Stimulated activated CD8-positive, alpha-beta memory T cell treated with anti-CD3 and anti-CD28 coated beads, Interleukin-12 subunit alpha, Interleukin-12 subunit beta, amount 100 ng/mL, for 24 hours (primary cell): Measurements from ENCODE around the gene URB1.
"Not testable (repeated sequence)": the region's sequence is repeated elsewhere in the genome, so short reads cannot be mapped to it uniquely, and the experiment has no call there.

Source experiments
- DNase-seq: peaks from one replicate; pipeline ENCODE4 v3.0.0-alpha.2; 2020; ENCODE audit errors: extremely low read depth

Gene URB1

DNA sequence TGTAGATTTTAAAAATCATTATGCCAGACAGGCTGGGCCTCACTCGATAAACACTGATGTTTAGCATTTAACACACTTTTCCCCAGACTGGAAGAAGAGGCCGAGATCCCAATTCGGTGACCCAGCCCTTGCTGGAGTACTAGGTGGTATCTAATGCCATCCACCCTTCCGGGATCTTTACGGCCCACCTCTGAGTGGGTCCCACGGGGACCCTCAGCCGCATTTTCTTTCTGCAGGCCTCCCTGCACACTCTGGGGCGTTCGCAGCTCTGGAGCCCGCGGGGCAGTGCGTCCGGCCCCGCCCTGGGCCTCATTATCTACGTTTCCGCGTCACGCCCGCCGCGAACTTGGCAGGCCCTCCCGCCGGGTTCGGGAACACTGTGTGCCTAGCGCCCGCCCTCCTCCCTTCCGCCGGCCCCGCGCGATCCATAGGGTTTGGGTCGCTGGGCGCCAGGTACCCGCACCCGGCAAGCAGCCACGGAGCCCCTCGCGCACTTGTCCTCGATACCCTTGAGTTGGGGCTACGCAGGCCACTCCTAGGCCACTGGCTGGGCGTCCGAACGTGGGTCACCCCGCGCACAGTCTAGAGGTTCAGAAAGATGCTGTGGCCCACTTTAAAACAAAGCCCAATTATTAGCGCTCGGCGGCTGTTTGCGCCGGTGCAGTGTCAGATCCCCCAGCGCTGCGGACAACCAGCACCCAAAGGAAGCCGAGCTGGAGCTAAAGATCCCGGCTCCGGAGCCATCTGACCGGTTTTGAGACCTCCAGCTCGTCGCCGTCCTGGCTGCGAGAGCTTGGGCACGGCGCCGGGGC is 18.7 kb upstream of the URB1 start:
- peak; percentile 45 for DNase-seq

DNA sequence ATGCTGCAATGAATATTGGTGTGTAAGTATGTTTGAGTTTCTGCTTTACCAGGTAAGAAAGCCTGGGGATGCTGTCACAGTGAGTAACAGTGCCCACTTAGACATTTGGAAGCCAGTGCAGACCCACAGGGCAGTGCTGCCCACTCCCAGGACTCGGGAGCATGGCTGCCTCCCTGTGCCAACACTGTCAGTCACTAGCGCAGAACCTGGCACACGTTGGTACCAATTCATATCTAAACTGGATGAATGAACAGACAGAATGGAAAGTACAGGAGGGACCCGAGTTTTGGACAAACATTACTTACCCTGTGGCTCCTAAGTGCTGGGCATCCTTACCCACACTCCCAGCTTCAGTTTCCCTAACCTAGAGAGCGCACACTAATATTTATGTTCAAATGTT is 18.1 kb upstream of the URB1 start:
- DNase-seq, result no peak

DNA sequence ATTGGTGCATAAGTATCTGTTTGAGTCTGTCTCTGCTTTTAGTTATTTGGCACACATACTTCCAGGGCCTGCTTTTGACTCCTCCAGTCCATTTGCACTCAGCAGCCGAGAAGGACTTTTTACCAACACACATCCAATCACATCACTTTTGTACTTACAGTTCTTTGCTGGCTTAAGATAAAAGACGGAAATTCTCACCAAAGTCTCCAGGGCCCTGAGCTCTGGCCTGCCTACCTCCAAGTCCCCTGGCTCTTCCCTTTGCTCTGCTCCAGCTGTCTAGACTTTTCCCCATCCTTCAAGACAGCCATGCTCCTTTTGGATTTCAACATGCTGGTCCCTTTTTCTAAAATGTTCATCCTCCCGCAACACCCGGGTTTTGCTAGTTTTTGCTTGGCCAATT is 17.5 kb upstream of the URB1 start:
- no peak for DNase-seq

DNA sequence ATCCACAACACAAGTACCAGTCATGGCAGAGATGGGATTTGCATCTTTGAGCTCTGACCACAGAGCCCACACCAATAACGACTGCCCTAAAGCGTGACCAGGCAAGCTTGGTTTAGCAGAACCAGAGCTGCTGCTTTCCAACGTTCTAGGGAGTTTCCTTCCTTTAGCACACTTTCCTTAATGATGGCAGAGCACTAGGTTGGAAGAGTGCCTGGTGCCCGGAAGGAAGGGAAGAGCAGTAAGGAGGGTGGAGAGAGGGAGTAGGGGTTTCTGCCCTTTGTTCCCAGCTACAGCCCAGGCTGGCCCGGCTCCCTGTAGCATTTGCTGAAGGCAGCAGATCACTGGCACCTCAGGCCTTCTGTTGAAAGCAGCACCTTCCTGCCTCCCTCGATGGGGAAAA is 13.6 kb upstream of the URB1 start:
- DNase-seq, result no peak

DNA sequence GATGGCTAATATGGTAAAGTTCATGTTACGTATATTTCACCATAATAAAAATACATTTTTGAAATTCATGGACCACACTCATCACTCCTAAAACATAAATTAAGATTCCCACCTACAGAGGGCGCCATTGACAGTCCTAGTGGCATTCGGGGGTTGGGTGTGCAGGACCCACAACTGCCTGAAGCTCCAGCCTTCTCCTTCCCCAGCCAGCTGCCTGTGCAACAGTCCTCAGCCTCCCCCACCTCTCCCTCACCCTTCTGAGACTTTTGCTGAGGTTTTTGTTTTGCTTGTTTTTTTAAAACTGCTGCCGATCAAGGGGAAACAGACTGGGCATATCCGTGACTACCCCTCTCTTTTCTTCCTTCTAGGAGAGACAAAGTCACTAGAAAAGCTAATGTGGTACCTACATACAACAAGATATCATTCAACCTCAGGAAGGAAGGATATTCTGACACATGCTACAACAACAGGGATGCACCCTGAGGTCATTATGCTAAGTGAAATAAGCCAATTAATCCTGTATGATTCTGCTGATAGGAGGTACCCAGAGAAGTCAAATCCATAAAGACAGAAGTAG is 10.5 kb upstream of the URB1 start:
- DNase-seq, result no peak

DNA sequence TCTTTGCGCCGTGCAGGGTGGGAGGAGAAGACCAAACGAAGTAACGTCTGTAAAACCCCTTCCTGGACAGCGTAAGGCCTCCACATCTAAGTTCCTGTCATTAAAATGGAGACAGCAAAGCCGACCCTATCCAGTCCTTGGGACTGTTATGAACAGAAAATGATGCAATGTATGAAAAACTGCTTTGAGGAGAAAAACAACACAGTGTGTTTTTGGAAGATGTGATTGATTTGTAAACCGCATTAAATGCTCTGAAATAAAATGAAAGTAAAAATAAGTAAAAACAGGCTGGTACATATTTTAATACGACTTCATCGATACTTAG is 827 bp upstream of the URB1 start:
- DNase-seq, result no peak

DNA sequence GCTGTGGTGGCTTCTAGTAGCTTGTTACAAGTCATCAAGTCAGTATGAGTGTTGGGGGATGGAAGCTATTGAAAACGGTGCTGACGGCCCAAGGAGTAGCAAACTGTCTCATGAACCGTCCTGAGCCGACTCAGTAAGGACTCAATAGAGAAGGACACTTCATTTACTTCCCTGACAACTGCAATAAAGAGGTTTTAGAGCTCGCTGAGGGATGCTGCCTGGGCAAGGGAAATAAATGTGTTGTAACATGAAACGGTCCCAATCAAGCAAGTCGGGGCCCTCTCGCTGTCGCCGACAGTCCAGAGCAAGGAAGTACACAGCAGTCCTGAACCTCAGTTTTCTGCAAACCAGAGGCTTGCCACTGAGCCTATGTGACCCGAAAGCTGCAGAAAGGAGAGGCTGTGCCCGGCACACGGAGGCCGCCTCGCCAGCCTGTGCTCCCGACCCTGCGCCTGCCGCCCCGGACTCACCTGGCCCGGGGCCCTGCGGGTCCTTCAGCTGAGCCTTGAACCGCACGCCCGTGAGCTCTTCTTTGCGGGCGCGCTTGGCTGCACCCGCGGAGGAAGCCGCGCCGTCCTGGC is 423 bp downstream of the URB1 start:
- DNase-seq, result no peak

DNA sequence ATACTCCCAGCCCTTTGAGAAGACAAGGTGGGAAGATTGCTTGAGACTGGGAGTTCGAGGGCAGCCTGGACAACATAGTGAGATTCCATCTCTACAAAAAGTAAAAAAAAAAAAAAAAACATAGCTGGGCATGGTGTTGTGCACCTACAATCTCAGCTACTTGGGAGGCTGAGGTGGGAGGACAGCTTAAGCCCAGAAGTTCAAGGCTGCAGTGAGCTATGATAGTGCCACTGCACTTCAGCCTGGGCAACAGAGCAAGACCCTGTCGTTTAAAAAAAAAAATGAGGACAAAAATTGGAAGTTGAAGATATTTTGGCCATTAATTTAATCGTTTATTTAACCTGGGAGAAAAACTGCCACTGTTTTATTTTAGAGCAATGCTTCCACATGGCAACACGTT is 1.1 kb downstream of the URB1 start:
- no peak for DNase-seq

DNA sequence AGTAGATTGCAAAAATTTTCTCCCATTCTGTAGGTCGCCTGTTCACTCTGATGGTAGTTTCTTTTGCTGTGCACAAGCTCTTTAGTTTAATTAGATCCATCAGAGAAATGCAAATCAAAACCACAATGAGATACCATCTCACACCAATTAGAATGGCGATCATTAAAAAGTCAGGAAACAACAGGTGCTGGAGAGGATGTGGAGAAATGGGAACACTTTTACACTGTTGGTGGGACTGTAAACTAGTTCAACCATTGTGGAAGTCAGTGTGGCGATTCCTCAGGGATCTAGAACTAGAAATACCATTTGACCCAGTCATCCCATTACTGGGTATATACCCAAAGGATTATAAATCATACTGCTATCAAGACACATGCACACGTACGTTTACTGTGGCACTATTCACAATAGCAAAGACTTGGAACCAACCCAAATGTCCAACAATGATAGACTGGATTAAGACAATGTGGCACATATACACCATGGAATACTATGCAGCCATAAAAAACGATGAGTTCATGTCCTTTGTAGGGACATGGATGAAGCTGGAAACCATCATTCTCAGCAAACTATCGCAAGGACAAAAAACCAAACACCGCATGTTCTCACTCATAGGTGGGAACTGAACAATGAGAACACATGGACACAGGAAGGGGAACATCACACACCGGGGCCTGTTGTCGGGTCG is 2.1 kb downstream of the URB1 start:
- not testable (repeated sequence) for DNase-seq

DNA sequence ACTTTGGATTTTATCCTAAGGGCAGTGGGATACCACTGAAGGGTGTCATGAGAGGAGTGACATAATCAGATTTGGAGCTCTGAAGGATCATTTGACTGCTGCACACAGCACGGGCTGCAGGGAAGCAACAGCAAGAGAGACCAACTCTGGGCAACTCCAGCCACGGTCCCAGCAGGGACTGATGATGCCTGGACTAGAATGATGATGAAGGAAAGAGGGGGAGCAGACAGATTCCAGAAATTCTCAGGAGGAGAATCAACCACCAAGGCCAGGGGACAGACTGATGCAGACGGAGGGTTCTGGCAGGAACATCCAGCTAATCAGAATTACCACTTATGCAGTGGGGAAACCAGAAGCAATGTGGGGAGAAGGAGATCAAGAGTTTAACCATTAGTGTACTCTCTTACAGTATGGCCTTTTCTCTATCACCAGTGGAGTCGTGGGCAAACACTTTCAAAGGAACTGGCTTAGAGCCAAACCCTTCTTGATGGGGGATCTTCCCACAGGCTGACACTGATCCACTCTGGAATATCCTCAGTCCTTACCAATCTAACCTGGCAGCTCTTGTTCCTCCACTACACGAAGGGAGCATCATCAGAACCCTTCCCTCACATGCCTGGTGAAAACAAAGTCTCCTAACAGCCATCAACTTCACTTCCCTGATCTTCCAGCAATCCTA is 3.3 kb downstream of the URB1 start:
- no peak for DNase-seq

DNA sequence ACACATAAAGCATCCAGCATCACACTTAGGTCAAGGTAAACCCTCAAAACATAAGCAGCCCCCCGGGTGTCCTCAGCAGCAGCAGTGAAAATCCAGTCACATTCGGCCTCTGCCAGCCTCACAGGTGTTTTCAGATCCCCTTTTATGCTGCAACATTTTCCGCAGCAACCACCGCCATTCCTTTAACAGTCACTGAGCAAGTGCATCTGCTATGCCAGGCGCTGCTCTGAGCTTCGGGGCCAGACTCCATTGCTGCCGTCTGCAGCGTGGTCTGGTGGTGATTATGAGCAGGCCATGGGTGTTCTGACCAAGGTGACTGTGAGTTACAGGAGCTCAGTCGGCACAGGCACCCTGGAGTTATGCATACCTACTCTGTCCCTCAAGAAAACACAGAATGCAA is 4.5 kb downstream of the URB1 start:
- DNase-seq, result no peak

DNA sequence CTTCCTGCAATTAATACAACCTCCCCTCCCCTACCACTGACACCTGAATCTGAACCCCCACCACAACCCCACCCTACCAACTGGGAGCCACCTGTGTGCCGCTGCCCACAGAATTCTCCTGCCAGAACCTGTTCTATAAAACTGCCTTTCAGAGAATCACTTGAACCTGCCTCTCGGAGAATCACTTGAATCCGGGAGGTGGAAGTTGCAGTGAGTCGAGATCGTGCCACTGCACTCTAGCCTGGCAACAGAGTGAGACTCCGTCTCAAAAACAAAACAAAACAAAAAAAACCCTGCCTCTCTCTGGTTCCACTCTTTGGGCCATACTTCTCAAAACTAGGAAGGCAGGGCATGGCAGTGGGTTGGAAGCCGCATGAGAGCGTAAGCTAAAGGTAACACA is 5.7 kb downstream of the URB1 start:
- no peak for DNase-seq

DNA sequence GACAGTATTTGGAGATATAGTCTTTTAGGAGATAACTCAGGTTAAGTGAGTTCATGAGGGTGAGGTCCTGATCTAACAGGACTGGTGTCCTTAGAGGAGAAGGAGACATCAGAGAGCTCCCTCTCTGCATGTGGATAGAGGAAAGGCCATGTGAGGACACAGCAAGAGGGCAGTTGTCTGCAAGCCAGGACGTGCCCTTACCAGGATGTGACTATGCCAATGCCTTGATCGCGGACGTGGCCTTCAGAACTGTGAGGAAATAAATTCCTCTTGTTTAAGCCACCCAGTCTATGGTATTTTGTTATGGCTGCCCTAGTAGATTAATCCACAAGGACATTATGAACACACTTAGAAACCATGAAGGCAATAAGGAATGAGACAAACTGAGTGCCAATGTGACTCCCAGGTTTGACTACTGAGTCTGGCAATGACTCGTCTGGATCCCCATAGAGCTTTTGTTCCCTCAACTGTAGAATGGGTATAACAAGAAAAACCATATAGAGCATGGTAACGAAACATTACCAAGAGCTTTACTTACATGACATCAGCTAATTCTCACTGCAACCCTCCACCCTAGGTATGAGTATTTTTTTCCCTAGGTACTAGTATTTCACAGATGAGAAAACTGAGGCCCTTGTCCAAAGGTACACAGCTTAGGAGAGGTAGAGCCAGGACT is 6.5 kb downstream of the URB1 start:
- DNase-seq, result no peak

DNA sequence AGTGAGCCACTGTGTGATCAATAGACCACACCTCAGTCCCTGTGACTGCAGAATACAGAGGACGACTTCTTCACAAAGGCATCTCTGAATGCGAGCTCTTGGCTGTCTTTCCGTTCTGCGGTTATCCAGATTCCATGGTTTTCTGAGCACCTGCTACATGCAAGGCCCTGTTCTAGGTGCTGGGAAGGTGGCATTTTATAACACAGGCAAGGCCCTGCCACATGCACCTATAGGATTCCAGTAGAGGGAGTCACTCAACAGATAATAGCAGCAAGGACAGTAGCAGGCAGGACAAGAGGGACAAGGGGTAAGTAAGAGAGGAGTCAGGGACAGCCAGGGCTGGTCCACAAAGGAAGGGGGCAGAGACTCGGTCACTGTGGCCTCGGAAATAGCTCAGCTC is 9.0 kb downstream of the URB1 start:
- DNase-seq, result no peak

DNA sequence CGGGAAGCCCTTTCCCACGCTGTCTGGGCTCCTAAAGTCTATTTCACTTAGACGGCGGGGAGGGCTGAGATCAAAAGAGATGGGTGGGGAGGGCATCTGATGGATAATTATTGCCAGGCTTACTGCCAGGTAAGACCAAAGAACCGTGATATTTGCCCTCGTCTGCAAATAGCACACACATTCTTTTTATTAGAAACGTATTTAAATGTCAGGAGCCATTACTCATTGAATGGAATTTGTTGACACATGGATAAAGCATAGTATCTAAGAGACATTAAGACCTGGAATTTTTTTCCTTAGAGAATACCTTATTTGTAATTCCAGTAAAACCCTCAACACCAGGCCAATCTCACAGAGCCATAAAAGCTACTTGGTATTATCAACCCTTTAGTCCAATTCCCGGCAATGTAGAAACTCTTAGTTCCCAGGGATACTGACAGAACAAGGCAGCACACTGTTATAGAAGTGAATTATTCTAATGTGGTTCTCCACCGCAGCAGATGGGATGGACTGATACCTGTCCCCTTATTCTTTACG is 10.6 kb downstream of the URB1 start:
- DNase-seq, result no peak

DNA sequence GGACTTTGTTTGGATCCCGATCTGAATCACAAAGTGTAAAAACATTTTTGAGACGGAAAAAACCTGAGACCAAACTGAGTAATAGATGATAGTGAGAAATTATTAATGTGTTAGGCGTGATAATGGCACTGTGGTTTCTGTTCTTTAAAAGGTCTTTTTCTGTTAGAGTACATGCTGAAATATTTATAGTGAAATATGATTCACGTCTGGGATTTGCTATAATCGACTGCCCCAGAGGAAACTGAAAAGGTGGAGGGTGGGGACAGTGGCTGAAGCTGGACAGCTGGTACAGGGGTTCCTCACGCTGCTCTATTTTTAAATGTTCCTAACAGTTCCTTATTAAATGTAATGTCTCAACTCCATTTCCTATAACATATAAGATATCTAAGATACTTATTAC is 11.2 kb downstream of the URB1 start:
- no peak for DNase-seq

DNA sequence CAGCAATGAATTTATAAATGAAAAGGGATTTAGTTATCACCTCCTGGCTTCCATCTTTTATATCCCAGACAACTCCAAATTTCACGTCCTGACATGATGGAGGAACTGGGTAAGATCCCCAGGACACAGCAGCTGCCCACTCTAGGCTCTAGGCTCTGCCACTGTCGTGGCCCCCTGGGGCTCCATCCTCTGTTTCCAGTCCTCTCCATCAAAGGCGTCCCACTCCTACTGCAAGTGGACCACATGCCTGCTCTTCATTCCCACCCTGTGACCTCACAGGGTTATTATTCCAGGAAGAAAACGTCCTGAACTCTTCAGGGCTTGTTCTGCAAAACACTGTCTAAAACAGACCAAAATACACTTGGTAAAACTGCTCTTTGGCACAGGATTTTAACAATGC is 11.9 kb downstream of the URB1 start:
- DNase-seq, result no peak

DNA sequence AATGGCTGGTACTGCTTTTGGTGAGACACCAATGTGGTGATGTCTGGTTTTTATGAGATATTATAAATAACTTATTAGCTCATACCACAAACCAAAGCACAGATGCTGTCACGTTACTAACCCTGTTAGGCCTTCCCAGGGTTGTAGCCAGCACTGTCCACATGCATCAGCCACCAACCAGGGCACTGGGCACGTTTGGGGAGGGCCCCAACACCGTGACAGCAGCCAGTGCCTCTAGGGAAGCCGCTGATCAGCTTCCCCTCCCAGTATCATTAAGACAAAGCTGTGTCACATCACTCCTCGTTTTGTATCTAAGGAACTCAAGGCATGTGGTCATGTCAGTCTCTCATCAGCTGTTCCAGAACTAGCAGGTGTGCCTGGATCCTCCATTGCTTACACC is 13.9 kb downstream of the URB1 start:
- DNase-seq, result no peak

DNA sequence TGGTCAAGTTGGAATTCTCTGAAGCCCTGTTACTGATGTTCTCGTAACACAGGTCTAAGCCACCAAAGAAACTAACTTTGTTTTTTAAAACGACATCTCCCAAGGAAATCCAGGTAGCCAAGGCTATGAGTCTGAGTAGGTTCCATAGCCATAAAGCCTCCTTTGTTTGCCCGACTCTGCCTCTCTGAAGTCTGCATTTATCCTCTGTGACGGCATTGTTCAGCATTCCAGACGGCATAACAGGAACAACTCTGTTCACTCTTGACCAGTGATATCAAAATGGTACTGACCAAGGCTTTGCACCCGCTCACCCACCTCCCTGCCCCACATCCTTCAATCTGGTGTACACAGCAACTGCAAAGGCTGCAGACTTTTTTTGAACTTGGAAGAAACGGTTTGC is 14.8 kb downstream of the URB1 start:
- no peak for DNase-seq

DNA sequence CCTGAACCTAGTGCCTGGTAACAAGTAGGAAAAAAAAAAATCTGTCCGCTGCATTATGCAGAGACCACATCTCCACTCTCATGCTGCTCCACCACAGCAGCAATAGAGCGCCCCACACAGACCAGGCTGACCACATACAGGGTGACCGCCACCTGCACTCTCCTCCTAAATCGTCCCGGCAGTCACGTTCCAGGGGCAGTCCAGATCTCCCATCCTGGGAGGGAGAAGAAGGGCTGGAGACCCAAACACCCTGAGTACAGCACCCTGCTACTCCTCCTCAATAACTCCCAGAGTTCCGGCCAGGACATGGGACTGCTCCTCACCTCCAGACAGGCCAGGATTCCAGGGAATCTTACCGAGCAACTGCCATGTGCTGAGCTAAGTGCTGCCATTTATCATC is 15.3 kb downstream of the URB1 start:
- no peak for DNase-seq

DNA sequence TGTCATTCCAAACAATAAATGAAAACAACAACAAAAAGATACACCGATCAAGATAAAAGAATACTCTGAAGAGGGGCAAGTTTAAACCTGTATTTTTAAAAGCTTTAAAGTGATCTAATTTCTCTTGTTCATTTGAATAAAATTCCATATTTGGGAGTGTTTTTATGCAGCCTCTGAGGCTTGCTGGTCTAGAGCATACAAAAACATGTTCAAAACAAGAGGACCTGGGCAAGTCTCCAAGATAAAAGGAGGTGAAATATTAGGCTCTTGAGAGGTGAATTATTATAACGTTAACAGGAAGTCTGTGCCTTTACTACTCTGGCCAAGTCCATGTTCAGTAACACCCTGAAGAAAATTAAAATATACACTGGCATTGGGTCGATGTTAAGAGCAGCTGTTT is 20.1 kb downstream of the URB1 start:
- no peak for DNase-seq

DNA sequence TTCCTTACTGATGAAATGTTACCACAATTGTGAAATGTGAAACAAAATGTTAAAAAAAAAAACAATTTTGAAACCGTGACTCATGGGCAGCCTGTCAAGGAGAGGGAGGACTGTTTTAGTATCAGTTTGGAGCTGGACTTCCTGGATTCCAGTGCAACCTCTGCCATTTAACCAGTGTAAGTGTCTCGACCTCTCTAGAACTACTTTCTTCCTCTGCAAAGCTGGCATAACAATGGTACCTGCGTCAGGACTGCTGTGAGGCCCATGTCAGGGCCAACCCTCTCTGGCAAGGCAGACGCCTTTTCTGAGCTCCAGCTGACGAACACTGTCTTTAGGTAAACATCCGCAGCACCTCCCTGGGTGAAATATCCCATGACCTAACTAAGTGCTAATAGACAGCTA is 20.9 kb downstream of the URB1 start:
- DNase-seq, result no peak
